Measurements from ENCODE around the gene PIK3CG.
"Not testable (repeated sequence)": the region's sequence is repeated elsewhere in the genome, so short reads cannot be mapped to it uniquely, and the experiment has no call there.

PIK3CG gene

DNA sequence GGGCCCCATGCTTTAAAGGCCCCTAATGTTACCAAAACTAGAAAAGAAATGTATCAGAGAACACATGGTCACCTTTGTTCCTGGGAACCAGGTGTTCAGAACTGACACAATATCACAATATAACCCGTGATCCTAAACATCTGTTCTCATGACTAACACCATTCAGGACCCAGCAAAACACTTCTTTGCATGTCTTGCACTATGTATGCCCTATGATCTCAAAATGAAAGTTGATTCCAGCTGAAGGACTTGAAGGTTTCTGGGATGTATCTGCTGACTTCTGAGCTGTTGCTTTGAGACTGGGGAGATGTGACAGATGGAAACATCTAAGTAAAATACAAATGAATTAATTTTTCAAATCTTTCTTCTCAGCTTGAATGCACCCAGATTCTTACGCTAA is 37.5 kb upstream of the PIK3CG start:
- no peak for TF ChIP-seq CTCF (conservative IDR thresholded peaks at IDR 0.05)
- H3K27ac ChIP-seq, result no peak overlapping the region

GRCh38 chr7:106829496-106829895 is 35.6 kb upstream of the PIK3CG start:
- no peak for TF ChIP-seq CTCF (conservative IDR thresholded peaks at IDR 0.05)
- no peak overlapping the region for H3K27ac ChIP-seq

- not testable (repeated sequence) for H3K27ac ChIP-seq
These were observed 34.2 kb upstream of the PIK3CG start for GRCh38 chr7:106830896-106831295.

- no peak overlapping the region for H3K27ac ChIP-seq
- no peak for TF ChIP-seq CTCF (conservative IDR thresholded peaks at IDR 0.05)
These were observed 28.3 kb upstream of the PIK3CG start for GRCh38 chr7:106836816-106837215.

DNA sequence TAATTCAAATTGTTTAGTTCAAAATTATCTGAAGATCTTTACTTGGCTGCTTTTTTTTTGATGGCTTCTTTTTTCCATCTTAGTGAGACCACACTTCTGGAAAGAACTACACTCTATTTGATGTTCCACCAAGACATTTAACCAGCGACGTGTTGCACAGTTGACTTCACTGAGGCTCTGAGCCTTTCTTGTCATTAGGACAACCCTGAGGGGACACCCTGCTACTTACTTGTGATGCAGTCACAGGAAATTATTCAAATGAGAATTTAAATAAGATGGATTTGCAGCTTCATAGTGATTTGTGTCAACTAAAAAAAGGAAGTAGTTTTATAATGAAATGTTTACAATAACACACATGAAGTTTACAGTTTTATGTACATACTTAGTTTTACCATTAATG is 25.6 kb upstream of the PIK3CG start:
- no peak for TF ChIP-seq CTCF (conservative IDR thresholded peaks at IDR 0.05)
- H3K27ac ChIP-seq, result no peak overlapping the region

GRCh38 chr7:106840342-106840741 is 24.7 kb upstream of the PIK3CG start:
- no peak for TF ChIP-seq CTCF (conservative IDR thresholded peaks at IDR 0.05)
- no peak overlapping the region for H3K27ac ChIP-seq

DNA sequence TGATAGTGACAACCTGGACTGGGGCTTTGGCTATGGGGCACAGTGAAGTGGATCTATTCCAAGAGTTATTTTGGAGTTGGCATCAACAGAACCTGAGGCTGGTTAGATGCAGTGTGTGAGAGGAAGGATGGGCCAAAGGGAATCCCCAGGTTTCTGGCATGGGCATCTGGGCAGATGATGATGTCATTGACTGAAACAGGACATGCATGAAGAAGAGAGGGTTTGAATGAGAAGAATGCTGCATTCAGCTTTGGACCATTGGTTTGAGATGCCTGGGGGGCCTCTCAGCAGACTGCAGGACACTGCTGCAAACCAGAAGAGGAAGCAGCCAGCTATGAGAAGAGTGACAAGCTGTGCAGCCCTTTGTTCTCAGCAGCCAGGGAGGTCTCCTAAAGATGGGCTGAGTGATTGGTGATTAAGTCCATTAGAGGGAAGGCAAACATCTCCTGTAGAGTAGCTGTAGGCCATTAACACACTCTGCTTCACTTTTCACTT is 23.1 kb upstream of the PIK3CG start:
- TF ChIP-seq CTCF (conservative IDR thresholded peaks at IDR 0.05), result no peak
- H3K27ac ChIP-seq, result no peak overlapping the region

DNA sequence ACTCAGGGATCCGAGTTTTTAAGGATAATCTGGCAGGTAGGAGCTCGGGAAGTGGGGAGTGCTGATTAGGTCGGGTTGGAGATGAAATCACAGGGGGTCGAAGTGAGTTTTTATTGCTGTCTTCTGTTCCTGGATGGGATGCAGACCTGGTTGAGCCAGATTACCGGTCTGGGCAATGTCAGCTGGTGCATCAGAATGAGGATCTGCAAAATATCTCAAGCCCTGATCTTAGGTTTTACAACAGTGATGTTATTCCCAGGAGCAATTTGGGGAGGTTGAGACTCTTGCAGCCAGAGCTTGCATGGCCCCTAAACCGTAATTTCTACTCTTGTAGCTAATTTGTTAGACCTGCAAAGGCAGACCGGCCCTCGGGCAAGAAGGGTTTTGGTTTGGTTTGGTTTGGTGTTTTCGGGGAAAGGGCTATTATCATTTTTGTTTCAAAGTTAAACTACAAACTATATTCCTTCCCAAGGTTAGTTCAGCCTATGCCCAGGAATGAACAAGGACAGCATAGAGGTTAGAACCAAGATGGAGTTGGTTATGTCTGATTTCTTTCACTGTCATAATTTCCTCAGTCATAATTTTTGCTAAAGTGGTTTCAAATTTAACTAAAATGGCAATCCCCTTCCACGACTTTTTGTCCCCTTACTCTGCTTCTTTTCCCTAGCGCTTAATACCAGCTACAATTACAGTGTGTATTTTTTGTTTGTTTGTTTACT is 20.6 kb upstream of the PIK3CG start:
- H3K27ac ChIP-seq, result no peak overlapping the region
- no peak for TF ChIP-seq CTCF (conservative IDR thresholded peaks at IDR 0.05)

Data from VCaP (cell line).